Measurements from ENCODE around the gene CTIF.
"Not testable (repeated sequence)": the region's sequence is repeated elsewhere in the genome, so short reads cannot be mapped to it uniquely, and the experiment has no call there.

Gene CTIF

GRCh38 chr18:48649231-48649630, 110.4 kb downstream of the CTIF start:
- DNase-seq, result peak; percentile 61 to 82

- not testable (repeated sequence) for DNase-seq
These were observed 115.8 kb downstream of the CTIF start for GRCh38 chr18:48654591-48654990.

GRCh38 chr18:48655508-48655907, 116.7 kb downstream of the CTIF start:
- DNase-seq, result no peak

- DNase-seq, result no peak
These were observed 117.3 kb downstream of the CTIF start for GRCh38 chr18:48656176-48656575.

GRCh38 chr18:48656582-48656981, 117.8 kb downstream of the CTIF start:
- no peak for DNase-seq

GRCh38 chr18:48657447-48658120, 118.8 kb downstream of the CTIF start:
- no peak for DNase-seq

- no peak for DNase-seq
These were observed 119.9 kb downstream of the CTIF start for GRCh38 chr18:48658721-48659120.

- no peak for DNase-seq
These were observed 120.6 kb downstream of the CTIF start for GRCh38 chr18:48659188-48660009.

- DNase-seq, result no peak
These were observed 121.8 kb downstream of the CTIF start for GRCh38 chr18:48660346-48661228.

- DNase-seq, result no peak
These were observed 122.6 kb downstream of the CTIF start for GRCh38 chr18:48661421-48661820.

- no peak for DNase-seq
These were observed 123.3 kb downstream of the CTIF start for GRCh38 chr18:48662011-48662661.

- no peak for DNase-seq
These were observed 124.5 kb downstream of the CTIF start for GRCh38 chr18:48663096-48663930.

GRCh38 chr18:48663931-48664847, 125.4 kb downstream of the CTIF start:
- peak; percentile 26 to 37 for DNase-seq

GRCh38 chr18:48665654-48666053, 126.8 kb downstream of the CTIF start:
- no peak for DNase-seq

GRCh38 chr18:48666613-48667012, 127.8 kb downstream of the CTIF start:
- no peak for DNase-seq

- peak in 1 of 2 experiments; percentile 24 for DNase-seq
These were observed 128.7 kb downstream of the CTIF start for GRCh38 chr18:48667276-48668254.

- no peak for DNase-seq
These were observed 129.8 kb downstream of the CTIF start for GRCh38 chr18:48668466-48669179.

GRCh38 chr18:48669180-48669675, 130.4 kb downstream of the CTIF start:
- DNase-seq, result no peak

Data from SHP77 (cell line).